GM12875 (cell line): ENCODE measurements around the gene CUEDC1.
A peak's percentile ranks its signal among the peaks of the same experiment; 100 is the strongest.

ENCODE experiments used
- H3K4me3 ChIP-seq: one replicate; pipeline ENCODE4 v1.5.1; 2011; ENCODE audit warnings: low read depth, low read length, control low read depth
- CTCF ChIP-seq: IDR thresholded peaks from 2 replicates; pipeline ENCODE4 v1.5.1; 2011; ENCODE audit warnings: low read depth, mild to moderate bottlenecking, control low read depth, inconsistent platforms, low read length, moderate library complexity, borderline replicate concordance; ENCODE audit not compliant: insufficient read depth

The CUEDC1 gene

GRCh38 chr17:57918017-57918895 is 37.0 kb downstream of the CUEDC1 start:
- no peak for TF ChIP-seq CTCF
- H3K4me3 ChIP-seq, result no peak overlapping the region

DNA sequence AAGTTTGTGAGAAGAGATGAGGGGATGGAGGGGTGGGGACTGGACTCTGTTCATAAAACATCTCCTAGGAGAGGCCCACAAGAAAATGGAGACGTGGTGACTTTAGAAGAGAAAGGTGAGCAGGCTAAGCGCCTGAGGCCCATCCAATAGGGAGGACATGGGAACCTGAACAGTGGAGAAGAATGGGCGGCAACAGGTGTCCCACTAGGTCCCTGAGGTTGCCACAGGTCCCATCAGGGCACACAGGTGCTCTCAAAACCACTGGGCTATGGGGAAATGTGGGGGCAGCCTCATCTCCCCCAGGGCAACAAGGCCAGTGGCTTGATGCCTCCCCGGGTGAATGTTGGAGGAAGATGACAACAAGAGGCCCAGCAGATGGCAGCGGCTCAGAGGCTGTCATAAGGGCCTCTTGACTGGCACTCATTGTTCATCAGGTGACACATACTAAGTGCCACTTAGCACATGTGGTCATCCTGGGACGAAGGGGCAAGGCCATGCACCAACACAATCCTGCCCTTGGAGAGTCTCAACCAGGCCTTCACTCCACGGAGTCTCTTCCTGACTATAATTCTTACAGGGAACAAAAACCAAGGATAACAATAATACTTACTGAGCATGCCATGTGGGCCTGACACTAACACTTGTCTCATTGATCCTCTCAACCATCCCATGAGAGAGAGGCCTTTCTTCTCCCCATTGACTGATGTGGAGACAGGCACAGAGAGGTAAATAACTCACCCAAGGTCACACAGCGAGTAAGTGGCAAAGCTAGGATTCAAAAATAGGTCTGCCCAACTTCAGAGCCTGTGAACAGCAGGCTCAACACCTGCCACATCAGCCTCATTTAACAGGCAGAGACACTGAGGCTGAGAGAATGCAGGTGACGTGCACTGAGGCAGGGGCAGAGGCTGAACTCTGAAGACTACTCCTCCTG is 38.0 kb downstream of the CUEDC1 start:
- no peak overlapping the region for H3K4me3 ChIP-seq
- TF ChIP-seq CTCF, result peak; percentile 23; the same call in 1 of the 2 replicates

- no peak overlapping the region for H3K4me3 ChIP-seq
- no peak for TF ChIP-seq CTCF
Observed at GRCh38 chr17:57915985-57916757, 39.0 kb downstream of the CUEDC1 start.

GRCh38 chr17:57915544-57915943 is 39.7 kb downstream of the CUEDC1 start:
- no peak for TF ChIP-seq CTCF
- H3K4me3 ChIP-seq, result no peak overlapping the region

DNA sequence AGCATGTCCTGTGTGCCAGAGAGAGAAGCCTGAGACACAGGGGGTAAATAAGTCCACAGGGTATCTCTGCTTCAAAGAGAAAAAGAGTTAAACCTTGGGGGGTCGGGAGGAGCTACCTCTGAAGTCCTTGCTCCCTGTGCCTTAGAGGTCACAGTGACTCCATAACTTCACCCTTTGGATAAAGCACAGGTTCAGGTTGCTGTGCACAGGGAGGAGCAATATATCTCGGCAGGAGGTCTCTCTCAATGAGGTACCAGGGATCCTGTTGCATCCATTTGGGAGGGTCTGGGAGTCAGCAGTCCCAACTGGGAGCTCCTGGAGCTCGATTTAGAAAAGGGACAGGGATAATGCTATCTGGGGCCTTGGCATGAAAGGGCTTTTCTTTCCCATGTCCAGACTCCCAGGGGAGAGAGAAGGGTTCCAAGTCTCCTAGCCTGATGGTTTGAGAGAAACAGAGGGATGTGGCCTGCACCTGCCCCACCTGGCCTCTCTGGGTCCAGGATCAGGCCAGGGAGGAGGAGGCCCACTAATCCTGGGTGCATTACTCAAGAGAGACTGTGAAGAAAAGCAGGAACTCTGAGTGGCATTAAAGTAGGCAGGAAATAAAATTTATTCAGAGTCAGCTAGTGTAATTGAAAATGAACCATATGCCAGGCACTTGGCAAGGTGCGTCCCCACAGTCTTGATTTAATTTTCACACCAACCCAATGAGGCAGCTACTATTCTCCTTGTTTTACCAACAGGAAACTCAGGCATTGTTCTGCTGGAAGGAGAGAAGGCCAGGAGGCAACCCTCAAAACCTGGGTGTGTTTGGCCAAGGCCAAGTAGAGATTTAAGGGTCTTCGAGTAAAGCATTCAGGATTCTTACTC is 40.7 kb downstream of the CUEDC1 start:
- TF ChIP-seq CTCF, result no peak
- H3K4me3 ChIP-seq, result no peak overlapping the region
